K562 (cell line): ENCODE measurements around the gene HIVEP3. TPM values are rescaled to one million over a fixed set of nuclear protein-coding genes. Genes with fewer than 3 reads are reported as not detected.
A peak's percentile ranks its signal among the peaks of the same experiment; 100 is the strongest.

Experiments used
- C11orf30 ChIP-seq: fragments of 450-650 bp; IDR thresholded peaks from 2 replicates; pipeline ENCODE4 v1.6.1; 2016; ENCODE audit warnings: low read depth, mild to moderate bottlenecking
- DPF2 ChIP-seq: fragments of 450-650 bp; IDR thresholded peaks from 2 replicates; pipeline ENCODE4 v1.6.1; 2016
- E2F3 ChIP-seq: fragments of 250-450 bp; sonication (Bioruptor Pico); IDR thresholded peaks from 2 replicates; pipeline ENCODE4 v1.4.0; 2020; ENCODE audit warnings: mild to moderate bottlenecking
- ESRRB ChIP-seq: fragments of 250-450 bp; sonication (Bioruptor Pico); IDR thresholded peaks from 2 replicates; pipeline ENCODE4 v1.5.0; 2020; ENCODE audit warnings: mild to moderate bottlenecking, moderate library complexity, borderline replicate concordance
- HDAC2 ChIP-seq: fragments of 450-650 bp; IDR thresholded peaks from 2 replicates; pipeline ENCODE4 v1.6.1; 2016; ENCODE audit warnings: mild to moderate bottlenecking
- HDAC3 ChIP-seq: fragments of 450-650 bp; IDR thresholded peaks from 2 replicates; pipeline ENCODE4 v1.6.1; 2018; ENCODE audit warnings: borderline replicate concordance, mild to moderate bottlenecking, moderate library complexity; ENCODE audit not compliant: partially characterized antibody
- HES1 ChIP-seq: fragments of 450-650 bp; IDR thresholded peaks from 2 replicates; pipeline ENCODE4 v1.6.1; 2016; ENCODE audit warnings: low read depth, mild to moderate bottlenecking, moderate library complexity
- HMG20A ChIP-seq: fragments of 450-650 bp; formaldehyde crosslinking; conservative IDR thresholded peaks from 2 replicates; pipeline ENCODE4 v1.4.0; 2020; ENCODE audit warnings: mild to moderate bottlenecking, mixed read lengths
- HNRNPUL1 ChIP-seq: fragments of 200-400 bp; formaldehyde crosslinking; IDR thresholded peaks from 2 replicates; pipeline ENCODE4 v1.6.1; 2017; ENCODE audit warnings: low read length
- JUN ChIP-seq, 2 experiments: sonication (generic) in 1 of 2; formaldehyde crosslinking in 1 of 2; IDR thresholded peaks; 2 replicates each; pipeline versions ENCODE4 v1.6.1 to v1.8.0; 2012 to 2022; ENCODE audit warnings: borderline replicate concordance in 2 of 2, mild to moderate bottlenecking in 2 of 2, improper control_type of control experiment in 1 of 2, low read depth in 1 of 2, low read length in 1 of 2, missing genetic modification reagents in 1 of 2
- MAX ChIP-seq: sonication (generic); formaldehyde crosslinking; IDR thresholded peaks from 2 replicates; pipeline ENCODE4 v1.9.0; 2022; ENCODE audit warnings: mild to moderate bottlenecking, missing genetic modification reagents
- MAZ ChIP-seq, 2 experiments: fragments of 450-650 bp in 1 of 2; sonication (generic) in 1 of 2; formaldehyde crosslinking; IDR thresholded peaks in 1 of 2; conservative IDR thresholded peaks in 1 of 2; 2 replicates each; pipeline versions ENCODE4 v1.4.0 to v1.5.0; 2020; ENCODE audit warnings: mild to moderate bottlenecking in 1 of 2, missing genetic modification reagents in 1 of 2
- MYC ChIP-seq, 2 experiments: fragments of 250-450 bp in 1 of 2; sonication (Bioruptor Pico) in 1 of 2; IDR thresholded peaks; 2 replicates each; pipeline versions ENCODE4 v1.5.1 to v1.6.1; 2012 to 2021; ENCODE audit warnings: low read depth in 2 of 2, borderline replicate concordance in 1 of 2, improper control_type of control experiment in 1 of 2, low read length in 1 of 2, mild to moderate bottlenecking in 1 of 2, moderate library complexity in 1 of 2
- NELFE ChIP-seq: IDR thresholded peaks from 2 replicates; pipeline ENCODE4 v1.6.1; 2011; ENCODE audit warnings: mild to moderate bottlenecking; ENCODE audit not compliant: insufficient read depth, insufficient read length
- NRF1 ChIP-seq, 2 experiments: fragments of 450-650 bp; IDR thresholded peaks in 1 of 2; conservative IDR thresholded peaks in 1 of 2; 2 replicates each; pipeline ENCODE4 v1.6.1; 2014; ENCODE audit warnings: mild to moderate bottlenecking in 2 of 2
- PML ChIP-seq: IDR thresholded peaks from 2 replicates; pipeline ENCODE4 v1.6.1; 2012; ENCODE audit warnings: low read length, inconsistent platforms
- PYGO2 ChIP-seq: fragments of 450-650 bp; IDR thresholded peaks from 2 replicates; pipeline ENCODE4 v1.6.1; 2016; ENCODE audit warnings: mild to moderate bottlenecking, missing genetic modification characterization, moderate library complexity, missing compliant biosample characterization
- RBM15 ChIP-seq: fragments of 200-400 bp; formaldehyde crosslinking; IDR thresholded peaks from 2 replicates; pipeline ENCODE4 v1.6.1; 2018; ENCODE audit warnings: mild to moderate bottlenecking, low read length, moderate library complexity; ENCODE audit not compliant: insufficient read depth
- SMAD1 ChIP-seq: fragments of 150-350 bp; IDR thresholded peaks from 2 replicates; pipeline ENCODE4 v1.6.1; 2014; ENCODE audit warnings: low read length, low read depth; ENCODE audit not compliant: partially characterized antibody
- SMC3 ChIP-seq: conservative IDR thresholded peaks from 2 replicates; pipeline ENCODE4 v1.6.1; 2011; ENCODE audit warnings: low read depth, low read length, improper control_type of control experiment; ENCODE audit not compliant: insufficient read depth
- TAF7 ChIP-seq: fragments of 450-650 bp; IDR thresholded peaks from 2 replicates; pipeline ENCODE4 v1.6.1; 2016; ENCODE audit warnings: missing genetic modification characterization, missing compliant biosample characterization
- TRIM25 ChIP-seq: fragments of 450-650 bp; IDR thresholded peaks from 2 replicates; pipeline ENCODE4 v1.7.0; 2016; ENCODE audit warnings: borderline replicate concordance
- USF2 ChIP-seq: sonication (generic); formaldehyde crosslinking; IDR thresholded peaks from 2 replicates; pipeline ENCODE4 v1.5.0; 2020; ENCODE audit warnings: missing genetic modification reagents
- ZFP1 ChIP-seq: fragments of 450-650 bp; formaldehyde crosslinking; IDR thresholded peaks from 2 replicates; pipeline ENCODE4 v1.4.0; 2020; ENCODE audit warnings: mild to moderate bottlenecking, mixed read lengths
- ZNF77 ChIP-seq: fragments of 250-450 bp; sonication (Bioruptor Pico); IDR thresholded peaks from 2 replicates; pipeline ENCODE4 v1.5.0; 2020
- polyA plus RNA-seq, 8 experiments: library from polyadenylated mRNA; depleted of rRNA in 4 of 8; stranded (reverse) in 5 of 8; unstranded in 3 of 8; fragments of >200 nt; fragmentation: Nextera tagmentation in 2 of 8; fragmentation: Illumina TruSeq in 1 of 8; extraction: Ambion mirVana in 2 of 8; extraction: Trizol in 1 of 8; gene quantifications; 2 replicates each; pipeline versions ENCODE4 v1.2.1 to v1.2.3, GENCODE V29; 2011 to 2014; ENCODE audit warnings: inconsistent platforms in 1 of 8, missing spikeins in 1 of 8
- total RNA-seq, 7 experiments: library from RNA; depleted of rRNA in 6 of 7; stranded (reverse); fragments of >200 nt in 6 of 7; fragmentation: Illumina TruSeq in 2 of 7; extraction: Trizol in 2 of 7; gene quantifications; 2 replicates each; pipeline versions ENCODE4 v1.2.1 to v1.2.3, GENCODE V29; 2011 to 2021; ENCODE audit warnings: low replicate concordance in 1 of 7

The HIVEP3 gene
- total and polyA plus RNA-seq, 9 of the 15 experiments (the other 6 are each of a cell fraction or from before 2014, with no cell fraction given) = 0.09 to 0.58 (median 0.34) TPM; not detected in 1

GRCh38 chr1:41870076-41870562 is 48.6 kb downstream of the HIVEP3 start (continued):
- TF ChIP-seq ESRRB (CRISPR knock-in tag) (no peak), NRF1 (conservative IDR thresholded peaks at IDR 0.05 in 1 of 2, IDR thresholded peaks at IDR 0.05 in 1 of 2) (no peak), MYC (IDR thresholded peaks at IDR 0.05; ENCODE audit: low read depth, low read length) (no peak), MYC (CRISPR knock-in tag; IDR thresholded peaks at IDR 0.05; ENCODE audit: borderline replicate concordance, low read depth) (no peak), ZFP1 (no peak), C11orf30 (0 out of 2 replicates have a peak, but pooled peaks have one; percentile 14), ZNF77 (CRISPR knock-in tag) (no peak), MAZ (CRISPR knock-in tag; conservative IDR thresholded peaks at IDR 0.05 in 1 of 2, IDR thresholded peaks at IDR 0.05 in 1 of 2) (0 out of 4 replicates have a peak, but pooled peaks of 1 of the 2 experiments have one; percentile 35), HMG20A (no peak), SMC3 (no peak), PYGO2 (tag) (no peak), RBM15 (no peak), USF2 (CRISPR knock-in tag) (no peak), DPF2 (peak; percentile 91), MAX (CRISPR knock-in tag) (no peak), TAF7 (no peak), E2F3 (CRISPR knock-in tag) (no peak), PML (no peak), HDAC3 (no peak), HDAC2 (peak; percentile 63; the same call in 1 of the 2 replicates), JUN (IDR thresholded peaks at IDR 0.05; ENCODE audit: borderline replicate concordance, low read depth, low read length) (peak; percentile 99), JUN (CRISPR knock-in tag; IDR thresholded peaks at IDR 0.05; ENCODE audit: borderline replicate concordance) (no peak), SMAD1 (no peak), TRIM25 (no peak), HES1 (peak; percentile 54; the same call in 1 of the 2 replicates), HNRNPUL1 (no peak), NELFE (no peak)
